Keratinocyte (primary cell): ENCODE data around the gene TPGS1.

Experiments used
- CTCF ChIP-seq, 3 experiments: IDR thresholded peaks in 1 of 3; conservative IDR thresholded peaks in 1 of 3; optimal IDR thresholded peaks in 1 of 3; 2 replicates in 2 of 3; 3 replicates in 1 of 3; pipeline versions ENCODE3 to v1.5.1; 2011; ENCODE audit warnings: low read length in 3 of 3, mild to moderate bottlenecking in 3 of 3, moderate library complexity in 2 of 3, control low read depth in 1 of 3, inconsistent platforms in 1 of 3; ENCODE audit not compliant: insufficient read depth in 2 of 3; ENCODE audit errors: extremely low read depth in 1 of 3
- EZH2 ChIP-seq: IDR thresholded peaks from one replicate; pipeline ENCODE4 v1.6.1; 2012; ENCODE audit warnings: inconsistent platforms, mild to moderate bottlenecking, low read length, moderate library complexity

GRCh38 chr19:512547-513365 is 5.5 kb downstream of the TPGS1 start:
- TF ChIP-seq CTCF (optimal IDR thresholded peaks at IDR 0.05 in 1 of 3, IDR thresholded peaks at IDR 0.05 in 1 of 3, conservative IDR thresholded peaks at IDR 0.05 in 1 of 3; ENCODE audit: extremely low read depth in 1 of 3, insufficient read depth in 2 of 3, low read length in 3 of 3) (no peak), EZH2 (no peak)
